ENCODE results near the gene SIN3A.
"Not testable (repeated sequence)": the region's sequence is repeated elsewhere in the genome, so short reads cannot be mapped to it uniquely, and the experiment has no call there.

SIN3A gene

GRCh38 chr15:75436881-75437280 lies 14.6 kb downstream of the SIN3A start:
- Mint-ChIP-seq H3K4me1 (peaks cover 22% of the 10 kb centered on the region), H3K4me3 (no peak overlapping the region), H3K27ac (no peak overlapping the region)

GRCh38 chr15:75431682-75432081 lies 19.8 kb downstream of the SIN3A start:
- no peaks in the 10 kb centered on the region for H3K9me3 Mint-ChIP-seq
- H3K4me3 Mint-ChIP-seq, result no peak overlapping the region
- DNase-seq (ENCODE audit: low spot score in 2 of 2) (no peak), ATAC-seq (ENCODE audit: low read depth) (no peak)
- H3K27me3 Mint-ChIP-seq, result no peaks in the 10 kb centered on the region
- H3K36me3 Mint-ChIP-seq, result peaks cover 16% of the 10 kb centered on the region
- H3K27ac Mint-ChIP-seq, result peak overlapping the region; percentile 28
- H3K4me1 Mint-ChIP-seq, result peaks cover 13% of the 10 kb centered on the region

More at GRCh38 chr15:75436881-75437280, 14.6 kb downstream of the SIN3A start:
- DNase-seq (ENCODE audit: low spot score in 2 of 2) (no peak), ATAC-seq (ENCODE audit: low read depth) (no peak)
- Mint-ChIP-seq H3K27me3 (no peaks in the 10 kb centered on the region), H3K9me3 (no peaks in the 10 kb centered on the region), H3K36me3 (peaks cover 18% of the 10 kb centered on the region)

GRCh38 chr15:75431270-75431669 lies 20.2 kb downstream of the SIN3A start:
- Mint-ChIP-seq H3K27me3 (no peaks in the 10 kb centered on the region), H3K4me3 (no peak overlapping the region), H3K27ac (no peak overlapping the region), H3K36me3 (peaks cover 16% of the 10 kb centered on the region), H3K4me1 (peaks cover 13% of the 10 kb centered on the region), H3K9me3 (no peaks in the 10 kb centered on the region)
- no peak for DNase-seq (ENCODE audit: low spot score in 2 of 2)
- no peak for ATAC-seq (ENCODE audit: low read depth)

- DNase-seq (ENCODE audit: low spot score in 2 of 2) (no peak), ATAC-seq (ENCODE audit: low read depth) (no peak)
- Mint-ChIP-seq H3K27ac (no peak overlapping the region), H3K27me3 (no peaks in the 10 kb centered on the region), H3K36me3 (peaks cover 12% of the 10 kb centered on the region), H3K9me3 (no peaks in the 10 kb centered on the region), H3K4me3 (no peak overlapping the region), H3K4me1 (peaks cover 9% of the 10 kb centered on the region)
These were observed 21.2 kb downstream of the SIN3A start for GRCh38 chr15:75430259-75430658.

- no peaks in the 10 kb centered on the region for H3K9me3 Mint-ChIP-seq
- H3K36me3 Mint-ChIP-seq, result peaks cover 8% of the 10 kb centered on the region
- H3K4me3 Mint-ChIP-seq, result no peak overlapping the region
- ATAC-seq (ENCODE audit: low read depth) (no peak), DNase-seq (ENCODE audit: low spot score in 2 of 2) (no peak)
- H3K27ac Mint-ChIP-seq, result no peak overlapping the region
- H3K27me3 Mint-ChIP-seq, result no peaks in the 10 kb centered on the region
- H3K4me1 Mint-ChIP-seq, result peaks cover 3% of the 10 kb centered on the region
These were observed 23.3 kb downstream of the SIN3A start for GRCh38 chr15:75428152-75428551.

GRCh38 chr15:75425966-75426500 lies 25.5 kb downstream of the SIN3A start:
- Mint-ChIP-seq H3K27ac (no peak overlapping the region), H3K4me3 (no peak overlapping the region), H3K36me3 (peaks cover 13% of the 10 kb centered on the region), H3K27me3 (no peaks in the 10 kb centered on the region), H3K9me3 (no peaks in the 10 kb centered on the region), H3K4me1 (no peaks in the 10 kb centered on the region)
- no peak for DNase-seq (ENCODE audit: low spot score in 2 of 2)
- no peak for ATAC-seq (ENCODE audit: low read depth)

GRCh38 chr15:75422554-75422953 lies 28.9 kb downstream of the SIN3A start:
- H3K4me3 Mint-ChIP-seq, result no peak overlapping the region
- H3K36me3 Mint-ChIP-seq, result peaks cover 6% of the 10 kb centered on the region
- no peak overlapping the region for H3K27ac Mint-ChIP-seq
- no peaks in the 10 kb centered on the region for H3K4me1 Mint-ChIP-seq
- ATAC-seq (ENCODE audit: low read depth) (no peak), DNase-seq (ENCODE audit: low spot score in 2 of 2) (no peak)
- H3K27me3 Mint-ChIP-seq, result no peaks in the 10 kb centered on the region
- H3K9me3 Mint-ChIP-seq, result no peaks in the 10 kb centered on the region

GRCh38 chr15:75420698-75421097 lies 30.8 kb downstream of the SIN3A start:
- no peak for DNase-seq (ENCODE audit: low spot score in 2 of 2)
- no peak for ATAC-seq (ENCODE audit: low read depth)
- H3K27ac Mint-ChIP-seq, result no peak overlapping the region
- H3K9me3 Mint-ChIP-seq, result no peaks in the 10 kb centered on the region
- H3K4me1 Mint-ChIP-seq, result no peaks in the 10 kb centered on the region
- H3K36me3 Mint-ChIP-seq, result peaks cover 6% of the 10 kb centered on the region
- H3K27me3 Mint-ChIP-seq, result no peaks in the 10 kb centered on the region
- no peak overlapping the region for H3K4me3 Mint-ChIP-seq

GRCh38 chr15:75416584-75416983 lies 34.9 kb downstream of the SIN3A start:
- no peaks in the 10 kb centered on the region for H3K9me3 Mint-ChIP-seq
- no peaks in the 10 kb centered on the region for H3K27me3 Mint-ChIP-seq
- peaks cover 3% of the 10 kb centered on the region for H3K4me1 Mint-ChIP-seq
- no peak overlapping the region for H3K27ac Mint-ChIP-seq
- no peak for ATAC-seq (ENCODE audit: low read depth)
- DNase-seq (ENCODE audit: low spot score in 2 of 2), result no peak
- no peak overlapping the region for H3K4me3 Mint-ChIP-seq
- peaks cover 15% of the 10 kb centered on the region for H3K36me3 Mint-ChIP-seq

GRCh38 chr15:75410196-75410595 lies 41.3 kb downstream of the SIN3A start:
- Mint-ChIP-seq H3K4me3 (no peak overlapping the region), H3K9me3 (no peaks in the 10 kb centered on the region), H3K4me1 (peaks cover 5% of the 10 kb centered on the region), H3K27ac (no peak overlapping the region), H3K36me3 (peaks cover 47% of the 10 kb centered on the region), H3K27me3 (no peaks in the 10 kb centered on the region)
- ATAC-seq (ENCODE audit: low read depth) (no peak), DNase-seq (ENCODE audit: low spot score in 2 of 2) (no peak)

GRCh38 chr15:75407083-75407482 lies 44.4 kb downstream of the SIN3A start:
- no peak overlapping the region for H3K4me3 Mint-ChIP-seq
- peaks cover 45% of the 10 kb centered on the region for H3K36me3 Mint-ChIP-seq
- peaks cover 2% of the 10 kb centered on the region for H3K4me1 Mint-ChIP-seq
- no peak for ATAC-seq (ENCODE audit: low read depth)
- DNase-seq (ENCODE audit: low spot score in 2 of 2), result no peak
- H3K27me3 Mint-ChIP-seq, result no peaks in the 10 kb centered on the region
- no peaks in the 10 kb centered on the region for H3K9me3 Mint-ChIP-seq
- peak overlapping the region; percentile 45 for H3K27ac Mint-ChIP-seq

- H3K9me3 Mint-ChIP-seq, result no peaks in the 10 kb centered on the region
- no peak for DNase-seq (ENCODE audit: low spot score in 2 of 2)
- H3K4me3 Mint-ChIP-seq, result no peak overlapping the region
- H3K4me1 Mint-ChIP-seq, result no peaks in the 10 kb centered on the region
- H3K27ac Mint-ChIP-seq, result peak overlapping the region; percentile 60
- H3K36me3 Mint-ChIP-seq, result peaks cover 35% of the 10 kb centered on the region
- no peaks in the 10 kb centered on the region for H3K27me3 Mint-ChIP-seq
- ATAC-seq (ENCODE audit: low read depth), result no peak
These were observed 47.6 kb downstream of the SIN3A start for GRCh38 chr15:75403892-75404291.

- H3K9me3 Mint-ChIP-seq, result no peaks in the 10 kb centered on the region
- peaks cover 39% of the 10 kb centered on the region for H3K36me3 Mint-ChIP-seq
- no peak for ATAC-seq (ENCODE audit: low read depth)
- H3K27me3 Mint-ChIP-seq, result no peaks in the 10 kb centered on the region
- peak overlapping the region; percentile 5 for H3K27ac Mint-ChIP-seq
- DNase-seq (ENCODE audit: low spot score in 2 of 2), result no peak
- peaks cover 3% of the 10 kb centered on the region for H3K4me1 Mint-ChIP-seq
- H3K4me3 Mint-ChIP-seq, result no peak overlapping the region
These were observed 54.0 kb downstream of the SIN3A start for GRCh38 chr15:75397494-75397893.

GRCh38 chr15:75389791-75390382 lies 61.6 kb downstream of the SIN3A start:
- ATAC-seq (ENCODE audit: low read depth) (no peak), DNase-seq (ENCODE audit: low spot score in 2 of 2) (no peak)
- H3K4me1 Mint-ChIP-seq, result peaks cover 14% of the 10 kb centered on the region
- H3K4me3 Mint-ChIP-seq, result no peak overlapping the region
- no peaks in the 10 kb centered on the region for H3K27me3 Mint-ChIP-seq
- no peaks in the 10 kb centered on the region for H3K9me3 Mint-ChIP-seq
- no peak overlapping the region for H3K27ac Mint-ChIP-seq
- peaks cover 34% of the 10 kb centered on the region for H3K36me3 Mint-ChIP-seq

GRCh38 chr15:75383986-75384385 lies 67.5 kb downstream of the SIN3A start:
- not testable (repeated sequence) for H3K9me3 Mint-ChIP-seq; H3K4me3 Mint-ChIP-seq; DNase-seq (ENCODE audit: low spot score in 2 of 2); ATAC-seq (ENCODE audit: low read depth); H3K27ac Mint-ChIP-seq; H3K27me3 Mint-ChIP-seq
- H3K4me1 Mint-ChIP-seq, result peaks cover 30% of the 10 kb centered on the region
- peaks cover 18% of the 10 kb centered on the region for H3K36me3 Mint-ChIP-seq

Measured in memory B cell (primary cell).